Lower lobe of right lung (tissue), 2 donors: ENCODE results near the gene NFIC. TPM values are rescaled to one million over a fixed set of nuclear protein-coding genes. Genes with fewer than 3 reads are reported as not detected.
"Not testable (repeated sequence)": the region's sequence is repeated elsewhere in the genome, so short reads cannot be mapped to it uniquely, and the experiment has no call there.

Experiments used
- ATAC-seq, 2 donors: fragments of 200-7000 bp; cut with Tn5 transposase; one replicate each; pipeline ENCODE4 v1.9.1; 2020 to 2022; ENCODE audit warnings: mild to moderate bottlenecking in 2 of 2, moderate library complexity in 2 of 2
- DNase-seq: peaks from one replicate; pipeline ENCODE4 v3.0.0-alpha.2; 2020
- H3K27ac ChIP-seq: fragments of 200-600 bp; one replicate; pipeline ENCODE4 v1.8.0; 2022
- H3K27me3 ChIP-seq: fragments of 200-600 bp; one replicate; pipeline ENCODE4 v1.8.0; 2022; ENCODE audit warnings: low read depth
- H3K36me3 ChIP-seq: fragments of 200-600 bp; one replicate; pipeline ENCODE4 v1.8.0; 2022; ENCODE audit warnings: mild to moderate bottlenecking
- H3K4me1 ChIP-seq: fragments of 200-600 bp; one replicate; pipeline ENCODE4 v1.8.0; 2022
- H3K4me3 ChIP-seq: fragments of 200-600 bp; one replicate; pipeline ENCODE4 v1.8.0; 2022; ENCODE audit warnings: mild to moderate bottlenecking
- H3K9me3 ChIP-seq: fragments of 200-600 bp; one replicate; pipeline ENCODE4 v1.8.0; 2022
- CTCF ChIP-seq: fragments of 200-600 bp; IDR thresholded peaks from one replicate; pipeline ENCODE4 v1.8.0; 2022; ENCODE audit warnings: antibody characterized with exemption, mild to moderate bottlenecking
- intact Hi-C: fragments of 100-400 bp; cut with DNase I; formaldehyde crosslinking; loops from one replicate; pipeline ENCODE4 v1.11.0; 2022
- total RNA-seq: library from RNA; stranded (reverse); fragmentation: NEBNext Ultra II Directional; extraction: Animal tissue kit (Norgen Biotek cat#: 25700); gene quantifications from one replicate; pipeline ENCODE4 v1.2.1, GENCODE V29; 2021
- donor health status: DM: no; HTN: yes; CAD: no; lungs with severe emphysema.

The NFIC gene
- total RNA-seq, 1 donor from 2014 or later, result 132 TPM

- ATAC-seq, result peak in 1 of 2 donors; percentile 29
- no peak overlapping the region for H3K4me3 ChIP-seq
- H3K27ac ChIP-seq, result peak overlapping the region; percentile 76
- DNase-seq, result no peak
- intact Hi-C loops, result no loop called here
- peaks cover 33% of the 10 kb centered on the region for H3K4me1 ChIP-seq
- no peaks in the 10 kb centered on the region for H3K36me3 ChIP-seq
- no peaks in the 10 kb centered on the region for H3K9me3 ChIP-seq
- no peaks in the 10 kb centered on the region for H3K27me3 ChIP-seq
- no peak for TF ChIP-seq CTCF
These were observed 19.6 kb upstream of the NFIC start for GRCh38 chr19:3346677-3347353.

GRCh38 chr19:3348042-3348441, 18.3 kb upstream of the NFIC start:
- DNase-seq, result no peak
- H3K4me1 ChIP-seq, result peaks cover 26% of the 10 kb centered on the region
- no peak for TF ChIP-seq CTCF
- H3K4me3 ChIP-seq, result no peak overlapping the region
- no peaks in the 10 kb centered on the region for H3K9me3 ChIP-seq
- no peak overlapping the region for H3K27ac ChIP-seq
- no peaks in the 10 kb centered on the region for H3K27me3 ChIP-seq
- no peak for ATAC-seq
- no peaks in the 10 kb centered on the region for H3K36me3 ChIP-seq
- intact Hi-C loops, result no loop called here

GRCh38 chr19:3348469-3348868, 17.9 kb upstream of the NFIC start:
- ATAC-seq, H3K27me3 ChIP-seq, H3K36me3 ChIP-seq, H3K9me3 ChIP-seq, H3K4me3 ChIP-seq, DNase-seq, intact Hi-C loops, H3K27ac ChIP-seq: not testable (repeated sequence)
- H3K4me1 ChIP-seq, result peaks cover 22% of the 10 kb centered on the region

GRCh38 chr19:3350014-3350663, 16.2 kb upstream of the NFIC start:
- no peak for TF ChIP-seq CTCF
- intact Hi-C loops, result no loop called here
- no peak for DNase-seq
- peaks cover 13% of the 10 kb centered on the region for H3K4me1 ChIP-seq
- H3K27ac ChIP-seq, result no peak overlapping the region
- H3K9me3 ChIP-seq, result no peaks in the 10 kb centered on the region
- H3K36me3 ChIP-seq, result no peaks in the 10 kb centered on the region
- no peaks in the 10 kb centered on the region for H3K27me3 ChIP-seq
- ATAC-seq, result no peak
- H3K4me3 ChIP-seq, result no peak overlapping the region

GRCh38 chr19:3351702-3352447, 14.5 kb upstream of the NFIC start:
- intact Hi-C loops, result no loop called here
- H3K4me3 ChIP-seq, result no peak overlapping the region
- no peak for TF ChIP-seq CTCF
- peaks cover 4% of the 10 kb centered on the region for H3K4me1 ChIP-seq
- no peaks in the 10 kb centered on the region for H3K36me3 ChIP-seq
- no peak for DNase-seq
- no peak overlapping the region for H3K27ac ChIP-seq
- H3K27me3 ChIP-seq, result no peaks in the 10 kb centered on the region
- H3K9me3 ChIP-seq, result no peaks in the 10 kb centered on the region
- ATAC-seq, result no peak

GRCh38 chr19:3353493-3353892, 12.9 kb upstream of the NFIC start:
- Histone ChIP-seq H3K27me3 (no peaks in the 10 kb centered on the region), H3K4me1 (peaks cover 9% of the 10 kb centered on the region), H3K4me3 (no peak overlapping the region), H3K9me3 (no peaks in the 10 kb centered on the region), H3K36me3 (no peaks in the 10 kb centered on the region), H3K27ac (no peak overlapping the region)
- no peak for TF ChIP-seq CTCF
- no peak for ATAC-seq
- intact Hi-C loops, result no loop called here
- DNase-seq, result no peak
